ENCODE measurements around the gene ITGB6. TPM values are rescaled to one million over a fixed set of nuclear protein-coding genes. Genes with fewer than 3 reads are reported as not detected.

Gene ITGB6
- total and polyA plus RNA-seq, 7 experiments from 2014 or later = not detected

- Histone ChIP-seq H3K36me3 (ENCODE audit: control insufficient read depth in 2 of 3, insufficient read depth in 3 of 3, low read length in 3 of 3) (no peaks in the 10 kb centered on the region), H3K9me3 (ENCODE audit: control insufficient read depth in 2 of 3, low read length in 3 of 3) (no peaks in the 10 kb centered on the region), H3K4me1 (ENCODE audit: control insufficient read depth in 2 of 2, insufficient read depth in 2 of 2, low read length in 2 of 2) (no peaks in the 10 kb centered on the region), H3K27ac (ENCODE audit: low read depth, low read length) (no peak overlapping the region), H3K4me3 (ENCODE audit: low read length) (no peak overlapping the region), H3K27me3 (ENCODE audit: control insufficient read depth in 2 of 2, insufficient read depth in 2 of 2, low read length in 2 of 2) (no peaks in the 10 kb centered on the region)
- POLR2A ChIA-PET = no interaction called here
- Mint-ChIP-seq H3K4me1 (peaks cover 0 to 26% (median 5%) of the 10 kb centered on the region in 7 donors), H3K4me3 (no peak overlapping the region), H3K9me3 (no peaks in the 10 kb centered on the region), H3K27me3 (peaks cover 0 to 4% (median 0%) of the 10 kb centered on the region in 5 donors), H3K36me3 (no peaks in the 10 kb centered on the region), H3K27ac (no peak overlapping the region)
- ATAC-seq (no peak), DNase-seq (no peak)
- CTCF ChIA-PET = no interaction called here
- intact Hi-C loops (cut with micrococcal nuclease) = no loop called here
These were observed 26.3 kb upstream of the ITGB6 start for GRCh38 chr2:160226367-160226766.

DNA sequence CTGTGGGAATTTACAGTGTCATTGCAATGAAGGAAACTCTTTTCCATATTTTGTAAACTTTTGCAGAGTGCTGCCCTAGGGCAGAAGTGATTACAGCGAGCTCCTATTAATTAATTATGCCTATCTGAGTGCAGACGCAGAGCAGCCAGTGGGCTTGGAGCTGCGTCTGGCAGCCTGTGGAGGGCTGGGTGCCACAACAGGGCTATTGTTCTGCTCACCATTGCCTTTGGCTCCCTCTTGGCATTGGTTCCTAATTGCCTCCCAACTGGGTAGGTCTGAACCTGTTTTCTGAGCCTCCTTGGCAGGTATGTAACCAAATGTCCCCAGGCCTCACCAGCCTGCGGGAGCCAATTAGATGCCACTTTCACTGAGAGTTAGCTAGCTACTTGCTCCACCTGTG, 25.6 kb upstream of the ITGB6 start:
- no peak overlapping the region for H3K4me3 ChIP-seq (ENCODE audit: low read length)
- no peak for ATAC-seq
- H3K9me3 ChIP-seq (ENCODE audit: control insufficient read depth in 2 of 3, low read length in 3 of 3) = no peaks in the 10 kb centered on the region
- Mint-ChIP-seq H3K4me1 (peaks cover 6 to 33% (median 11%) of the 10 kb centered on the region in 7 donors), H3K4me3 (no peak overlapping the region), H3K36me3 (no peaks in the 10 kb centered on the region), H3K9me3 (no peaks in the 10 kb centered on the region), H3K27me3 (peaks cover 0 to 4% (median 0%) of the 10 kb centered on the region in 5 donors), H3K27ac (no peak overlapping the region)
- H3K27me3 ChIP-seq (ENCODE audit: control insufficient read depth in 2 of 2, insufficient read depth in 2 of 2, low read length in 2 of 2) = no peaks in the 10 kb centered on the region
- H3K27ac ChIP-seq (ENCODE audit: low read depth, low read length) = no peak overlapping the region
- DNase-seq = no peak
- POLR2A ChIA-PET = no interaction called here
- CTCF ChIA-PET = no interaction called here
- intact Hi-C loops (cut with micrococcal nuclease) = loop anchor here in 1 of 2 donors (2.0 kb wide), 1 partner anchor 43 kb away; no protein-coding TSS in a partner anchor
- no peaks in the 10 kb centered on the region for H3K4me1 ChIP-seq (ENCODE audit: control insufficient read depth in 2 of 2, insufficient read depth in 2 of 2, low read length in 2 of 2)
- H3K36me3 ChIP-seq (ENCODE audit: control insufficient read depth in 2 of 3, insufficient read depth in 3 of 3, low read length in 3 of 3) = no peaks in the 10 kb centered on the region

DNA sequence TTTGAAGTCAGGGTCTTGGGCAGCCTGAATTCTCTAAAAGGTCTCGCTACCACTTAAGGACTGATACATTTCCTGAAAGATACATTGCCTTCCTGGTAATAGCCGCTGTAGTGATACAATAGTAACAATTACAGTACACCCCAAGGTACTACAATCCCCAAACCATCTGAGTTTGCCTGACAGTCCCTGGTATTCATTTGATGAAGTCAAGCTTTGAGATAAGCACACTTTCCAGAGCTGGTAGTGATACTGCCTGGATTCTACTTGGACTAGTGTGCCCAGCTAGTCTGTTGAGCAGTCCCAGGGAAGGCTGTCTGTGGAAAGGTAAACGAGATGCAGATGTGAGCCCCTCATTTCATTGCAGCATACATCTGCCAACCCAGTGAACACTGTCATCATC, 24.4 kb upstream of the ITGB6 start:
- intact Hi-C loops (cut with micrococcal nuclease) = loop anchor here in 1 of 2 donors (2.0 kb wide), 1 partner anchor 44 kb away; no protein-coding TSS in a partner anchor
- DNase-seq (no peak), ATAC-seq (no peak)
- Histone ChIP-seq H3K9me3 (ENCODE audit: control insufficient read depth in 2 of 3, low read length in 3 of 3) (no peaks in the 10 kb centered on the region), H3K36me3 (ENCODE audit: control insufficient read depth in 2 of 3, insufficient read depth in 3 of 3, low read length in 3 of 3) (no peaks in the 10 kb centered on the region), H3K27me3 (ENCODE audit: control insufficient read depth in 2 of 2, insufficient read depth in 2 of 2, low read length in 2 of 2) (no peaks in the 10 kb centered on the region), H3K27ac (ENCODE audit: low read depth, low read length) (no peak overlapping the region), H3K4me3 (ENCODE audit: low read length) (no peak overlapping the region), H3K4me1 (ENCODE audit: control insufficient read depth in 2 of 2, insufficient read depth in 2 of 2, low read length in 2 of 2) (no peaks in the 10 kb centered on the region)
- no peaks in the 10 kb centered on the region for H3K9me3 Mint-ChIP-seq
- ChIA-PET POLR2A (no interaction called here), CTCF (no interaction called here)
- H3K36me3 Mint-ChIP-seq = no peaks in the 10 kb centered on the region
- peak overlapping the region in 1 of 9 donors; percentile 67 for H3K27ac Mint-ChIP-seq
- H3K27me3 Mint-ChIP-seq = peaks cover 0 to 2% (median 0%) of the 10 kb centered on the region in 5 donors
- no peak overlapping the region for H3K4me3 Mint-ChIP-seq
- peaks cover 10 to 43% (median 15%) of the 10 kb centered on the region in 7 donors for H3K4me1 Mint-ChIP-seq

- no peaks in the 10 kb centered on the region for H3K27me3 Mint-ChIP-seq
- ATAC-seq (no peak), DNase-seq (peak in 1 of 9 donors; percentile 34)
- no peaks in the 10 kb centered on the region for H3K36me3 Mint-ChIP-seq
- intact Hi-C loops (cut with micrococcal nuclease) = loop anchor here in 1 of 2 donors (2.0 kb wide), 1 partner anchor 45 kb away; no protein-coding TSS in a partner anchor
- no peak overlapping the region for H3K27ac ChIP-seq (ENCODE audit: low read depth, low read length)
- peak overlapping the region in 1 of 10 donors; percentile 50 for H3K4me3 Mint-ChIP-seq
- ChIA-PET POLR2A (no interaction called here), CTCF (no interaction called here)
- no peaks in the 10 kb centered on the region for H3K9me3 ChIP-seq (ENCODE audit: control insufficient read depth in 2 of 3, low read length in 3 of 3)
- H3K4me3 ChIP-seq (ENCODE audit: low read length) = no peak overlapping the region
- peak overlapping the region in 3 of 9 donors; percentile 30 to 68 (median 67) for H3K27ac Mint-ChIP-seq
- H3K27me3 ChIP-seq (ENCODE audit: control insufficient read depth in 2 of 2, insufficient read depth in 2 of 2, low read length in 2 of 2) = no peaks in the 10 kb centered on the region
- no peaks in the 10 kb centered on the region for H3K9me3 Mint-ChIP-seq
- no peaks in the 10 kb centered on the region for H3K4me1 ChIP-seq (ENCODE audit: control insufficient read depth in 2 of 2, insufficient read depth in 2 of 2, low read length in 2 of 2)
- H3K4me1 Mint-ChIP-seq = peaks cover 10 to 43% (median 15%) of the 10 kb centered on the region in 7 donors
- H3K36me3 ChIP-seq (ENCODE audit: control insufficient read depth in 2 of 3, insufficient read depth in 3 of 3, low read length in 3 of 3) = no peaks in the 10 kb centered on the region
These were observed 24.0 kb upstream of the ITGB6 start for GRCh38 chr2:160224060-160224459.

DNA sequence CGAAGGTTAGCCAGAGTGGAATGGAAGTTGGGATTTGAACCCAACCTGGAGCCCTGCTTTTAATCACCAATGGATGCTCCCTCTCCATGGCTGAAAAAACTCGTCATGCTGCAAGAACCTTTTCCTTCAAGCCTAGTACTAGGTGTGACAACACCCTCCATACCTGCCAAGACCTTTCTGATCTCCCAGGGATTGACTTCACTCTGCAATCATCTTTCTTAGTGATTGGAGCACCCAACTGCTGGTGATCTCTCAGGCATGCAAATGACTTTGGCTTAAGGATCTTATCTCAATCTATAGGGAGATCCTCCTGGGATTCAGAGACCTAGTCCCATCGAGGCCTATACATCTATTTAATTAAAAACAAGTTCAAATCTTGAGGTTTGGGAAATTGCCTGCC, 23.5 kb upstream of the ITGB6 start:
- ChIA-PET POLR2A (no interaction called here), CTCF (no interaction called here)
- H3K9me3 Mint-ChIP-seq = no peaks in the 10 kb centered on the region
- H3K27ac Mint-ChIP-seq = peak overlapping the region in 1 of 9 donors; percentile 67
- intact Hi-C loops (cut with micrococcal nuclease) = no loop called here
- peaks cover 10 to 43% (median 15%) of the 10 kb centered on the region in 7 donors for H3K4me1 Mint-ChIP-seq
- H3K27me3 Mint-ChIP-seq = no peaks in the 10 kb centered on the region
- ATAC-seq (no peak), DNase-seq (no peak)
- H3K4me3 ChIP-seq (ENCODE audit: low read length) = no peak overlapping the region
- H3K36me3 Mint-ChIP-seq = no peaks in the 10 kb centered on the region
- no peak overlapping the region for H3K27ac ChIP-seq (ENCODE audit: low read depth, low read length)
- H3K4me3 Mint-ChIP-seq = peak overlapping the region in 1 of 10 donors; percentile 50
- H3K4me1 ChIP-seq (ENCODE audit: control insufficient read depth in 2 of 2, insufficient read depth in 2 of 2, low read length in 2 of 2) = no peaks in the 10 kb centered on the region
- no peaks in the 10 kb centered on the region for H3K27me3 ChIP-seq (ENCODE audit: control insufficient read depth in 2 of 2, insufficient read depth in 2 of 2, low read length in 2 of 2)
- no peaks in the 10 kb centered on the region for H3K36me3 ChIP-seq (ENCODE audit: control insufficient read depth in 2 of 3, insufficient read depth in 3 of 3, low read length in 3 of 3)
- H3K9me3 ChIP-seq (ENCODE audit: control insufficient read depth in 2 of 3, low read length in 3 of 3) = no peaks in the 10 kb centered on the region

DNA sequence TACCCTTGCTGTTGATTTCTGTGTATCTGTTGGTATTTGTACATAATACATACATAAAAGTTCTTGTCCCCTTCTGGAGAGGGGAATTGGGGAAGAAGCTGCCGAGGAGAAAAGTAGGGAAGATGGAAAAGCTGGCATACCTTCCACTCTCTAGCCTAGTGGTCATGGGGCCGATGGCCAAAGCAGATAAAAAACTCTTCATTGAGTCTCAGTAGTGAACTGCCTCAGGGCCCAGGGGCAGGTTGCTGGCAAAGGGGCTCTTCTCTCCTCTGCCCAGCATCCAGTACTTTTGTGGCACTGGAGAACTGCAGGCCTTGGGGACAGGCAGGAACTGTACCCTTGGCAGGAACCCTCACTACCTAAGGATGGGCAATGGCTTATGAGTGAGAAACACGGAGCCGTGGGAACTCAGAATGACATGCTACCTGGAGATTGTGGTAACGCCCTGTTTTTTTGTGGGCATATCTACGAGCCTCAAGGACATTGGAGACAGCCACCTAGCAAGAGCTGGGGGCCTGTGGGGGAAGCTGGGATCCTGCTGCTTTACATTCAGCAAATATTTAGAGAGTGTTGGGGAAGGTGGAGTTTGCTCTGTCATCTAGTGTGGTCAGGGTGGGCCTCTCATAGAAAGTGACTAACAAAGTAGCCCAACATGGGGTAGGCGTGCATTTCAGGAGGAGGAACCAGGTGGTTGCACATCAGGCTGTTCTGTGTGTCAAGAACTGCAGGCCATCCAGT, 22.6 kb upstream of the ITGB6 start:
- Mint-ChIP-seq H3K27ac (no peak overlapping the region), H3K9me3 (no peaks in the 10 kb centered on the region), H3K4me1 (peaks cover 10 to 43% (median 15%) of the 10 kb centered on the region in 7 donors), H3K27me3 (no peaks in the 10 kb centered on the region), H3K36me3 (no peaks in the 10 kb centered on the region), H3K4me3 (no peak overlapping the region)
- H3K27ac ChIP-seq (ENCODE audit: low read depth, low read length) = no peak overlapping the region
- H3K36me3 ChIP-seq (ENCODE audit: control insufficient read depth in 2 of 3, insufficient read depth in 3 of 3, low read length in 3 of 3) = no peaks in the 10 kb centered on the region
- H3K4me1 ChIP-seq (ENCODE audit: control insufficient read depth in 2 of 2, insufficient read depth in 2 of 2, low read length in 2 of 2) = no peaks in the 10 kb centered on the region
- CTCF ChIA-PET = no interaction called here
- intact Hi-C loops (cut with micrococcal nuclease) = no loop called here
- H3K4me3 ChIP-seq (ENCODE audit: low read length) = no peak overlapping the region
- ATAC-seq (no peak), DNase-seq (no peak)
- H3K9me3 ChIP-seq (ENCODE audit: control insufficient read depth in 2 of 3, low read length in 3 of 3) = no peaks in the 10 kb centered on the region
- H3K27me3 ChIP-seq (ENCODE audit: control insufficient read depth in 2 of 2, insufficient read depth in 2 of 2, low read length in 2 of 2) = no peaks in the 10 kb centered on the region
- POLR2A ChIA-PET = no interaction called here
